Calu3 (cell line): ENCODE results near the gene MMP19. TPM values are rescaled to one million over a fixed set of nuclear protein-coding genes. Genes with fewer than 3 reads are reported as not detected.
"Not testable (repeated sequence)": the region's sequence is repeated elsewhere in the genome, so short reads cannot be mapped to it uniquely, and the experiment has no call there.

ENCODE experiments used
- BruUV-seq: library from RNA; stranded (reverse); fragments of 400-500 nt; replicated peaks from 2 replicates; lab custom pipeline; 2021; lab: Mats Ljungman, UMichigan
- CTCF ChIA-PET: fragments of 300-600 bp; sonication (Branson Sonifier 250); formaldehyde crosslinking; loops from one replicate; lab custom pipeline; 2022; ENCODE audit warnings: antibody characterized with exemption; lab: Charles Lee
- DNase-seq: peaks from one replicate; pipeline ENCODE4 v3.0.0; 2022
- H3K27ac Mint-ChIP-seq: one replicate; pipeline ENCODE4 v1.8.0; 2022; ENCODE audit warnings: mixed read lengths; ENCODE audit not compliant: unreplicated experiment
- H3K27me3 Mint-ChIP-seq: one replicate; pipeline ENCODE4 v1.8.0; 2022; ENCODE audit warnings: mixed read lengths; ENCODE audit not compliant: unreplicated experiment
- H3K36me3 Mint-ChIP-seq: one replicate; pipeline ENCODE4 v1.8.0; 2022; ENCODE audit warnings: mild to moderate bottlenecking, moderate library complexity, mixed read lengths; ENCODE audit not compliant: insufficient read depth, unreplicated experiment
- H3K4me1 Mint-ChIP-seq: one replicate; pipeline ENCODE4 v1.8.0; 2022; ENCODE audit warnings: mild to moderate bottlenecking, low read depth, mixed read lengths; ENCODE audit not compliant: unreplicated experiment
- H3K4me3 Mint-ChIP-seq: one replicate; pipeline ENCODE4 v1.8.0; 2022; ENCODE audit warnings: mild to moderate bottlenecking, low read depth, moderate library complexity, mixed read lengths; ENCODE audit not compliant: unreplicated experiment
- H3K9me3 Mint-ChIP-seq: one replicate; pipeline ENCODE4 v1.8.0; 2022; ENCODE audit warnings: low read depth, mixed read lengths; ENCODE audit not compliant: unreplicated experiment
- intact Hi-C: fragments of 100-400 bp; cut with micrococcal nuclease; formaldehyde crosslinking; loops from one replicate; pipeline ENCODE4 v1.10.0; 2022; ENCODE audit not compliant: unreplicated experiment
- total RNA-seq: library from RNA; stranded (reverse); gene quantifications from 2 replicates; pipeline ENCODE4 v1.2.3, GENCODE V29; 2022
- TF ChIP-seq, protein P1 (sequence below): fragments of 200-600 bp; IDR thresholded peaks from one replicate; pipeline ENCODE4 v1.8.0; 2022; ENCODE audit warnings: antibody characterized with exemption; ENCODE audit not compliant: unreplicated experiment

The MMP19 gene
- total RNA-seq, 1 experiment from 2014 or later, result not detected

DNA sequence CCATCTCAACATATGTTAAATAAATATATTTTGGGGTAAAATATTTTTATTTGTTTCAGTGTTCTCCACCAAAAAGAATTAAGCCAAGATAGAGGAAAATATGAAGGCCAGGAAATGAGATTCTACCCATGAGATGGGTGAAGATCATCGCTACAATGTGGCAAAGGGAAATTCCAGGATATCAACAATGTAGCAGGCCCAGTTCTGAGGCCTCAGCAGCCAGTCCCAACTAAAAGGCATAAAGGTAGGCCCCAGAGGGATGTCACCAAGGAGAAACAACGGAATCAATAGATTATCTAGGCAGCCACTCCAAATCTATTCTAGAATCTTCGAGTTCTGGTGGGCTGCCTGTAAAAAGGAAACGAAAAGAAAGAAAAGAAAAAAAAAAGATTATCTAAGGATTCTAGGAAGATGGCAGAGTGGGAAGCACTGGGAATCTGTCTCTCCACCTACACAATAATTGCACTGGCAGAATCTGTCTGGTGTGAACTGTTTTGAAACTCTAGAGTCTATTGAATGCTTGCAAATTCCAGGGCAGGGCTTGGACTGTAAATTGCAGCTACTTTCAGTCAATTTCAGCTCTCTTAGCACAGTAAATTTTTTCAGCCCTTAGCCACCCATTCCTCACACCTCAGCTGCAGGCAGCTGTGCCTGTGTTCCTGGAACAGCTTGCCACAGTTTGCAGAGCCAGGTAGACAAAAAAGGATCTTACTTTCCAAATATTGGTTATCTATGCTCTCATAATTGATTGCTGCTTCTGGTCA, 33.1 kb upstream of the MMP19 start:
- BruUV-seq, result no TSS peak
- no peak for DNase-seq
- peaks cover 7% of the 10 kb centered on the region for H3K9me3 Mint-ChIP-seq
- no peak overlapping the region for H3K27ac Mint-ChIP-seq
- TF ChIP-seq, protein P1, sequence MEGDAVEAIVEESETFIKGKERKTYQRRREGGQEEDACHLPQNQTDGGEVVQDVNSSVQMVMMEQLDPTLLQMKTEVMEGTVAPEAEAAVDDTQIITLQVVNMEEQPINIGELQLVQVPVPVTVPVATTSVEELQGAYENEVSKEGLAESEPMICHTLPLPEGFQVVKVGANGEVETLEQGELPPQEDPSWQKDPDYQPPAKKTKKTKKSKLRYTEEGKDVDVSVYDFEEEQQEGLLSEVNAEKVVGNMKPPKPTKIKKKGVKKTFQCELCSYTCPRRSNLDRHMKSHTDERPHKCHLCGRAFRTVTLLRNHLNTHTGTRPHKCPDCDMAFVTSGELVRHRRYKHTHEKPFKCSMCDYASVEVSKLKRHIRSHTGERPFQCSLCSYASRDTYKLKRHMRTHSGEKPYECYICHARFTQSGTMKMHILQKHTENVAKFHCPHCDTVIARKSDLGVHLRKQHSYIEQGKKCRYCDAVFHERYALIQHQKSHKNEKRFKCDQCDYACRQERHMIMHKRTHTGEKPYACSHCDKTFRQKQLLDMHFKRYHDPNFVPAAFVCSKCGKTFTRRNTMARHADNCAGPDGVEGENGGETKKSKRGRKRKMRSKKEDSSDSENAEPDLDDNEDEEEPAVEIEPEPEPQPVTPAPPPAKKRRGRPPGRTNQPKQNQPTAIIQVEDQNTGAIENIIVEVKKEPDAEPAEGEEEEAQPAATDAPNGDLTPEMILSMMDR, result no peak
- H3K4me1 Mint-ChIP-seq, result no peaks in the 10 kb centered on the region
- intact Hi-C loops, result no loop called here
- CTCF ChIA-PET, result interaction anchor here (0.5 kb wide), 1 partner anchor 37 kb away, joined by 6 read pairs; no protein-coding TSS in a partner anchor
- H3K27me3 Mint-ChIP-seq, result no peaks in the 10 kb centered on the region
- H3K36me3 Mint-ChIP-seq, result no peaks in the 10 kb centered on the region
- H3K4me3 Mint-ChIP-seq, result no peak overlapping the region

DNA sequence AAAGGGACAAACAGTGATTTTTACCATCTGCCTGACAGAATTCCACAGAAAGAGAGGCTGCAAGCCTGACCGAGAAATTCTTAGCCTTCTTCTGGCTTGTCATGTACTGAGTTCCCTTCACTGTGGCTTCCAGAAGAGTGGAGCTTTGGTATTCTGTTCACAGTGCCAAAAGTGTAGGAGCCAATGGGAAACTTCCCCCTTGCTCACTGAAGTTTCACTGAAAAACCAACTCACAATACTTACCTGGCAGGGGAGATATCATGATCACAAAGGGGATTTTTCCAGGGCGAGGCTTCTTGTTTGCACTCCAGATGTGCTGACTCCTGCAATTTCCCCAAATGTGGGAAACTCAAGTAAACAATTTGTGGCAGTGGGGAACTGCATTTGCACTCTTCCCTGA, 31.7 kb upstream of the MMP19 start:
- H3K27ac Mint-ChIP-seq, result no peak overlapping the region
- no peak for DNase-seq
- TF ChIP-seq, protein P1, result no peak
- no TSS peak for BruUV-seq
- no peak overlapping the region for H3K4me3 Mint-ChIP-seq
- peaks cover 7% of the 10 kb centered on the region for H3K9me3 Mint-ChIP-seq
- no peaks in the 10 kb centered on the region for H3K4me1 Mint-ChIP-seq
- no peaks in the 10 kb centered on the region for H3K27me3 Mint-ChIP-seq
- CTCF ChIA-PET, result no interaction called here
- intact Hi-C loops, result no loop called here
- no peaks in the 10 kb centered on the region for H3K36me3 Mint-ChIP-seq

DNA sequence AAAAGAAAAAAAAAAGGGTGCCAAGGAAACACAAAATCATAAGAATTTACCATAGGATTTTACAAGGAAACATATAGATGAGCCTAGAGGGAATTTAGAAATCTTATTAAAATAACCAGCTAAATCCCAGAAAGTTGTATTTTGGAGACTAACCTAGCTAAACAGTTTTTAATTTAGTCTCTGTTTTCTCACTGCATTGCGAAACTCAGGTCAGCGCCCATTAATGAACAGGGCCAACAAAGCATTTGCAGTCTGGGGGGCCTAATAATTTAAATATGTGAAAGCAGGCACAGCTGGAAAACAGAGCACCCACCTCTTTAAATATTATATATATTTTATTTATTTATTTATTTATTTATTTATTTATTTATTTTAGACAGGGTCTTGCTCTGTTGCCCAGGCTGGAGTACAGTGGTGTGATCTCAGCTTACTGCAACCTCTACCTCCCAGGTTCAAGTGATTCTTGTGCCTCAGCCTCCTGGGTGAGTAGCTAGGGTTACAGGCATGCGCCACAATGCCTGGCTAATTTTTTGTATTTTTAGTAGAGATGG, 23.8 kb upstream of the MMP19 start:
- H3K9me3 Mint-ChIP-seq, BruUV-seq, H3K27me3 Mint-ChIP-seq, H3K4me1 Mint-ChIP-seq, DNase-seq, H3K36me3 Mint-ChIP-seq, H3K4me3 Mint-ChIP-seq, CTCF ChIA-PET, intact Hi-C loops, H3K27ac Mint-ChIP-seq: not testable (repeated sequence)

DNA sequence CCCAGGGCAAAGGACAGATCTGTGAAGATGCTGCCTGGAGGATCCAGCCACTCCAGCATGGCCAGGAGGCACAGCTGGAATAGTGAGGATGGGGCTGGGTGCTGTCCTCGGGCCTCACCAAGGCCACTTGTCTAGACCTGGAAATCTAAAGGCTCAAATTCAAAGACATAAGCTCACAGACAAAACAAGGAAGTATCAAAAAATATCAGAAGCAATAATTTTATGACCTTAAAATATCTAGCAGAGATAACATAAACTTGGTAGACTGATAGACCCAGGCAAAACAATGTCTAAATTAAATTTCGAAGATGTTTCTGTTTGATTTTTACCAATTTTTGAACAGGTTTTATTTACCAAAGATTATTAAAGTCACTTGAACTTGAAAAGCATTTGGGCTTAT, 22.6 kb upstream of the MMP19 start:
- Mint-ChIP-seq H3K36me3 (no peaks in the 10 kb centered on the region), H3K9me3 (no peaks in the 10 kb centered on the region), H3K27ac (no peak overlapping the region), H3K27me3 (no peaks in the 10 kb centered on the region), H3K4me3 (no peak overlapping the region), H3K4me1 (no peaks in the 10 kb centered on the region)
- CTCF ChIA-PET, result no interaction called here
- DNase-seq, result no peak
- intact Hi-C loops, result no loop called here
- BruUV-seq, result no TSS peak
- TF ChIP-seq, protein P1, result no peak

DNA sequence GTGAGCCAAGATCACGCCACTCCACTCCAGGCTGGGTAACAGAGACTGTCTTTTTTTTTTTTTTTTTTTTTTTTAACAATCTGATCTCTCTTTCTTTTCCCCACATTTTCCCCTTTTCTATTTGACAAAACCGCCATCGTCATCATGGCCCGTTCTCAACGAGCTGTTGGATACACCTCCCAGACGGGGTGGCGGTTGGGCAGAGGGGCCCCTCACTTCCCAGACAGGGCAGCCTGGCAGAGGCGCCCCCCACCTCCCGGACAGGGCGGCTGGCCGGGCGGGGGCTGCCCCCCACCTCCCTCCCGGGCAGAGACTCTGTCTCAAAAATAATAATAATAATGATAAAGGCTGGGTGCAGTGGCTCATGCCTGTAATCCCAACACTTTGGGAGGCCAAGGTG, 20.2 kb upstream of the MMP19 start:
- intact Hi-C loops, H3K27ac Mint-ChIP-seq, H3K4me3 Mint-ChIP-seq, DNase-seq, BruUV-seq, H3K4me1 Mint-ChIP-seq, H3K36me3 Mint-ChIP-seq, H3K27me3 Mint-ChIP-seq, H3K9me3 Mint-ChIP-seq: not testable (repeated sequence)
- CTCF ChIA-PET, result interaction anchor here (0.7 kb wide), 1 partner anchor 36 kb away, joined by 3 read pairs; no protein-coding TSS in a partner anchor
